Activated CD4-positive, alpha-beta T cell treated with anti-CD3 and anti-CD28 coated beads for 1 hour (primary cell): ENCODE measurements around the gene HIP1.
"Not testable (repeated sequence)": the region's sequence is repeated elsewhere in the genome, so short reads cannot be mapped to it uniquely, and the experiment has no call there.

Experiments used
- DNase-seq: peaks from one replicate; pipeline ENCODE4 v3.0.0-alpha.2; 2020

The HIP1 gene

GRCh38 chr7:75738975-75739795, 444 bp upstream of the HIP1 start:
- DNase-seq = peak; percentile 99

- peak; percentile 9 for DNase-seq
Observed at GRCh38 chr7:75737856-75738603, 711 bp downstream of the HIP1 start.

- no peak for DNase-seq
Observed at GRCh38 chr7:75735581-75736350, 3.0 kb downstream of the HIP1 start.

DNA sequence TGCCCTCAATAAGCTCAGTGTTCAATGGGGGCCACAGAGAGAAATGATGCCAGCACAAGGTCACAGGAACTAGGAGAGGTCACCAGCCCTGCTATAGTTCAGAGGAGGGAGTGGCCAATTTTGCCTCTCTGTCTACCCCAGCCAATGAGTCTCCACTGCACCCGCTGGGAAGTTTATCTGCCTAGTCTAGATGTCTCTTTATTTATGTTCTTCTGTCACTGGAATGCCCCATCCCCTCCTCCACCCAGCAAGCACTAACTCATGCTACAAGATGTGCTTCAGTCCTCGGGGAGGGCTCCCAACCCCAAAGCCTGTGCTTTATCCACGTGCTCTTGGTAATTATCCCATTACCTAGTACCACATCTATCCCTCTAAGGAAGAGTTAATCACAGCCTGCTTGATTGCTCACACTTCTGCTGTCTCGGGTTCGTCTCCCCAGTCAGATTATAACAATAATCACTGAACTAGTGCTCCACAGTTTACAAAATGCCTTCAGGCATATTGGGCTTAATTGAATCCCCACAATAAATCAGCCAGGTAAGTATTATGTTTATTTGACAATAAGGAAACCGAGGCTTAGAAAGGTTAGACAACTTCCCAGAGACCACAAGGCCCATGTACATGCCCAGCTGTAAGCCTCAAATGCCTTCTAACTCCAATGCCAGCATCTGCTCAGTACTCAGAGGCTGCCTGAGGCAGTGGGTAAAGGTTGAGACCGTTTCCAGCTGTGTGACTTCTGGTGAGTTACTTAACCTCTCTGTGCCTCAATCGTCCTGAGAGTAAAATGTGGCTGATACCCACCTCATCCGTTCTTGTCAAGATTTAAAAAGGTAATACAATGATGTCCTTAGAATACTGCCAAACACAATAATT, 3.9 kb downstream of the HIP1 start:
- DNase-seq = no peak

DNA sequence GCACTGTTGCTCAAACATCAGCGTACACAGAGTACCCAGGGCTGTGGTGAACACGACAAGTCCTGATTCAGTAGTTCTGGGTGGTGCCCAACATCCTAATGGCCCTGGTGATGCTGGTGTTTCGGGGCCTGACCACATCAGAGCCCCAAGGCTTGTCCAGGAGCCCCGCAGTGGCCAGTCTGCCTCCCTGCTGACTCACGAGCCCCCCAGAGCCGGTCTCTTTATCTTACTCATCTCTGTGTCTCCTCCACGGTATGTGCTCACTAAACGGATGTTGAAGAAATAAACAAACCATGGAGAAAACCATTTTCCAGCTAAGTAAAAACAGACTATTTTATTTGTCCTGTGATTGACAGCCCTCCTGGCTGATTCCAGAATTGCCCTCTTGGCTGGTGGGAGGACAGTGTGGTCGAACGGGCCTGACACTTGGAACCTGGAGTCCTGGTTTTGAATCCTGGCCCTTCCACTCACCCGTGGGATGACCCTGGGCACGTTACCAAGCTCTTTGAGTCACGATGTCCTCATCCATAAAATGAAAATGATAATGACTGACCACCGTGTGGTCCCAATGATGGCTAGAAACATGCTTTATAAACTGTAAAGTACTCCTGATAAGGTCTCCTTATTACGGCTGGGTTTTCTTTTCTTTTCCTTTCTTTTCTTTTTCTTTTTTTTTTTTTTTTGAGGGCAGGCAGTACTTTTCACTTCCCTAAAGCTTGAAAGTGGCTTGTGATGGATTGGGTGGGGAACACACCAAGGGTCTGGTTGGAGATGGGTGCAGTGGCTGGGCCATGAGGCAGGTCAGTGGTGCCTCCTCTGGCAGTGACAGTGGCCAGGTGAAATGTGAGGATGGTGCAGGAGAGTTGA, 5.7 kb downstream of the HIP1 start:
- no peak for DNase-seq

DNA sequence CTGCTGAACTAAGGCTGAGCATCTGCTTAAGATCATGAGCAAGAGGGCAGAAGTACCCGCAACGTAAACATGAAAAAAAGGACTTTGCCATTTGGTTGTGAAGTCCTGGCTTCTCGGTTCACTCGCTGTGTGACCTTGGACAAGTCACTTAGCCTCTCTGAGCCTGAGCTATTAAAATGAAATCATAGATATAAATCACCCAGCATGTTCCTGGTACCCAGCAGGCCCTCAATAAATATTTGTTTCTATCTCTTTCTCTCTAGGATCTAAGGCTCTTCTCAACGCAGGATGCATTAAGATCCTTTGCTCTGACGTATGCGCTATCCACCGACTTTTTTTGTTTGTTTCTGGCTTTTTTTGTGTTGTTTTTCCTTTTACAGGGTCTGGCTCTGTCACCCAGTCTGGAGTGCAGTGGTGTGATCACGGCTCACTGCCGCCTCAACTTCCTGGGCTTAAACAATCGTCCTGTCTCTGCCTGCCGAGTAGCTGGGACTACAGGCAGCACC, 6.7 kb downstream of the HIP1 start:
- DNase-seq = no peak

- DNase-seq = no peak
Observed at GRCh38 chr7:75729851-75730274, 8.9 kb downstream of the HIP1 start.

DNA sequence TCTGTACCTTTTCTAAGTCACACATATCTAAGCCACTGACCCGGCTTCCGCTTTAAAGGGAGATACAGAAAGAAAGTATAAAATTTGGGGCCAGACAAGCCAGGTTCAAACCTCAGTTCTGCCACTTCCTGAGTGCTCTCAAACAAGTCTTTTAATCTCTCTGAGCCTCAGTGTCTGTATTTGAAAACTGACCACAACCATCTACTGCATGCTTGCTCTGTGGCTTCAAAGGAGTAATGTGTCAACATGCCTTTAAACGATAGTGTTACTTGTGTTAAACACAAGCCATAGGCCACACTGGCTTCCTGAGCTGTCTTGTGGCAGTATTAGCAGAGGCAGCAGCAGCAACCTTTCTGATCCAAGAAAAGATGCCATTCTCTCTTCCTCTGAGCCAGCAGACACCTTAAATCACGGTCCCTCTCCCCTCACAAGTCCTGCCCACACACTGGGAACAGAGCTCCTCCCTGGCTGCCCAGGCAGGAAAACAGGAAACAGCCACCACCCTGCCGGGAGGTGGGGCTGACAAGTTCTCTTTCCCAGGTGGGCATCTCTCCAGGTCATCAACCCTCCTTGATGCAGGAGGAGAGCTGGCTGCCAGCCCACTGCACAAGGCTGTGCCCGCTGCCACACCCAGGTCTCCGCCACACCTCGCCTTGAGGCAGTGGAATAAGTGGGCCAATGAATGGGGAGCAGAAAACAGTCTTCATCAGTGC, 10.7 kb downstream of the HIP1 start:
- no peak for DNase-seq

- DNase-seq = not testable (repeated sequence)
Observed at GRCh38 chr7:75727351-75727750, 11.4 kb downstream of the HIP1 start.

GRCh38 chr7:75725306-75725705, 13.4 kb downstream of the HIP1 start:
- DNase-seq = no peak

DNA sequence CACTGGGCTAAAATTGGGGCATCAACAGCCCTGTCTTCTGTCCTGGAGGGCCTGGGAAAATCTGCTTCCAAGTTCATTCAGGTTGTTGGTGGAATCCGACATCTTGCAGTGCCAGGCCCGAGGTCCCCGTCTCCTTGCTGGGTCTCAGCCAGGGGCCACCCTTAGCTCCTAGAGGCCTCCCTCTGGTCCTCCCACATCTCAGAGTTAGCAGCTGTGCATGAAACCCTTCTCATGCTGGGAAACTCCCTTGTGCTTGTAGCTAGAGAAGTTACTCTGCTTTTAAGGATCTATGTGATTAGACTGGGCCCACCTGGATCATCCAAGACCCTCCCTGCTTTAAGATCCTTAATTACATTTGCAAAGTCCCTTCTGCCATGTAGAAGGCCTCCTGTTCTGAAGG, 15.3 kb downstream of the HIP1 start:
- DNase-seq = no peak

DNA sequence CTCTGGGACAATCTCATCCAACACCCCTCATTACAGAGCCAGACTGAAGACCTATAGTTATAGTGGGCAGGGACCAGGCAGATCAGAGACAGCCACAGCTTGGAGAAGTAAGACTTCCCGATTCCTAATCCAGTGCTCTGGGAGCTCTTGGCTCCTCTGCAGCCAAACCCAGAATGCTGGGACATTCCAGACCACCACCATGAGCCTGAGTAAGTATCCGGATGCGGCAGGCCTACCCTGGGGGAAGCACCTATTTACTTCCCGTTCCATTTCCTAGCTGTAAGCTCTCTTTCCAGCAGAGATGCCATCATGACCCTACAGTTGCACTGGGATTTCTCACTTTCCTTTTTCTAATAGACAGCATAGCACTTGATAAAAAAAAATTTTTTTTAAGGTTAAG, 16.4 kb downstream of the HIP1 start:
- no peak for DNase-seq

GRCh38 chr7:75721922-75722321, 16.8 kb downstream of the HIP1 start:
- not testable (repeated sequence) for DNase-seq

GRCh38 chr7:75721426-75721825, 17.3 kb downstream of the HIP1 start:
- DNase-seq = no peak

DNA sequence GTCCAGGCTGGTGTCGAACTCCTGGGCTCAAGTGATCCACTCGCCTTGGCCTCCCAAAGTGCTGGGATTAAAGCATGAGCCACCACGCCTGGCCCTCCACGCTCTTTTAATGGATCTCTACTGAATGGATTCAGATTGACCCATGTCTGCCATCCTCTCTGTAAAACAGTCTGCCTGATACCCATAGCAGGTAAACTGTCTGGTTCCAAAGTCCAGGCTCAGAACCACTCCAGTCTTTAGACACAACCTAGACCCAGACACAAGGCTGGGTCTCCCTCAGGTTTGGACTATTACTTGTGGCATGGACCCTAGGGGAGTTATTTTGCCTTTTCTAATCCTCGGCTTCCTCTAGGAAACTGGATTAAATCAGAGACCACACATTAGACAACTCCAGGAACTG, 19.1 kb downstream of the HIP1 start:
- no peak for DNase-seq

- DNase-seq = no peak
Observed at GRCh38 chr7:75718390-75719031, 20.2 kb downstream of the HIP1 start.

DNA sequence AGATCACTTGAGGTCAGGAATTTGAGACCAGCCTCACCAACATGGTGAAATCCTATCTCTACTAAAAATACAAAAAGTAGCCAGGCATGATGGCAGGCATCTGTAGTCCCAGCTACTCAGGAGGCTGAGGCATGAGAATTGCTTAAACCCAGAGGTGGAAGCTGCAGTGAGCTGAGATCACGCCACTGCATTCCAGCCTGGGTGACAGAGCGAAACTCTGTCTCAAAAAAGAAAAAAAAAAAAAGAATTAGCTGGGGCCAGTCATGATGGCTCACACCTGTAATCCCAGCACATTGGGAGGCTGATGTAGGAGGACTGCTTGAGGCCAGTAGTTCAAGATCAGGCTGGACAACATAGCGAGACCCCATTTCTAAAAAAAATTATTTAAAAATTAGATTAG, 21.0 kb downstream of the HIP1 start:
- not testable (repeated sequence) for DNase-seq

DNA sequence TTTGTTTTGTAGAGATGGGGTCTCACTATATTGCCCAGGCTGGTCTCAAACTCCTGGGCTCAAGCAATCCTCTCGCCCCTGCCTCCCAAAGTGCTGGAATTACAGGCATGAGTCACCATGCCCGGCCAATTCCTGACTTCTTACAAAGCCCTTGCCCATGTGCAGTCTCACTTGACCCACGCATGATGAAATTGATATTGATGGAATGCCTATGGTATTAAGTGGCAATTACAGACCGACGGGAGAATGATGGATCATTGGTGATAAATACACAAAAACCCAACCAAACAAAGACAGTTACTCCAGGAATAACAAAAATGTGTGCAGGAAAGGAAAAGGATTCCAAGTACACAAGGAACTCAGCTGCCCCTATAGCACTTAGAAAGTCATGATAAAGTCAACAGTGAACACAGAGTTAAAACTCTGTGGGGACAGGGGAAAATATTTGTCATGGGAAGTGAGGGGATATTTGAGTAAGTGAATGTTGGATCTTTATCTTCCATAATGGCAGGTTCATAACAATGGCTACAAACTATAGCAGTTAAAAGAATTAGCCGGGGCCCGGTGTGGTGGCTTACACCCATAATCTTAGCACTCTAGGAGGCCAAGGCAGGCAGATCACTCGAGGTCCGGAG, 21.6 kb downstream of the HIP1 start:
- DNase-seq = no peak

DNA sequence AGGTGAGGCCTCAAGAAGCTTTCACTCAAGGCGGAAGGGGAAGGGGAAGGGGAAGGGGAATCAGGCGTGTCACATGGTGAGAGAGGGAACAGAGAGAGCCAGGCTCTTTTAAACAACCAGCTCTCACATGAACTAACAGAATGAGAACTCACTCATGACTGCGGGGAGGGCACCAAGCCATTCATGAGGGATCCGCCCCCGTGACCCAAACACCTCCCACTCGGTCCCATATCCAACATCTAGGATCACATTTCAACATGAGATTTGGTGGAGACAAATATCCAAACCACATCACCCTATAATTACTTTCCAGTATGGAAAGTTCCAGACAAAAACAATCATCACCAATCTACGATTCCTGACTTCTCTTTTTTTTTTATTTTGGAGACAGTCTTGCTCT, 22.9 kb downstream of the HIP1 start:
- DNase-seq = no peak
